GM12878 (cell line): ENCODE measurements around the gene CRYGN. TPM values are rescaled to one million over a fixed set of nuclear protein-coding genes. Genes with fewer than 3 reads are reported as not detected.

ENCODE experiments used
- ATAC-seq: fragments of 200-7000 bp; cut with Tn5 transposase; 3 replicates; pipeline ENCODE4 v1.9.1; 2020; ENCODE audit warnings: mild to moderate bottlenecking, moderate library complexity
- BruUV-seq: library from RNA; stranded (reverse); fragments of 400-500 nt; replicated peaks from 2 replicates; lab custom pipeline; 2021; lab: Mats Ljungman, UMichigan
- CTCF ChIA-PET: fragments of 300-600 bp; sonication (Branson Sonifier 250); formaldehyde crosslinking; extraction: SDS; loops from one replicate; lab custom pipeline; 2021; ENCODE audit warnings: inconsistent platforms; lab: Yijun Ruan, JAX
- POLR2A ChIA-PET: fragments of 350-600 bp; formaldehyde crosslinking; extraction: SDS; loops from one replicate; lab custom pipeline; 2021; ENCODE audit warnings: inconsistent platforms; lab: Charles Lee
- RAD21 ChIA-PET: fragments of 300-600 bp; sonication (Branson Sonifier 250); formaldehyde crosslinking; loops from one replicate; lab custom pipeline; 2023; ENCODE audit warnings: antibody characterized with exemption; ENCODE audit not compliant: unreplicated experiment; lab: Charles Lee
- SMC1A ChIA-PET: fragments of 300-600 bp; sonication (Branson Sonifier 250); formaldehyde crosslinking; loops from one replicate; lab custom pipeline; 2023; ENCODE audit not compliant: unreplicated experiment, uncharacterized antibody; lab: Charles Lee
- DNase-seq: peaks from one replicate; pipeline ENCODE4 v3.0.0-alpha.2; 2011; ENCODE audit warnings: low read depth, low spot score
- FAIRE-seq: peaks from 3 replicates; lab custom pipeline; 2011; peaks lifted over from hg19 to GRCh38; lab: Jason Lieb, UNC
- H2AFZ ChIP-seq: 2 replicates; pipeline ENCODE4 v1.6.0; 2011; ENCODE audit warnings: low read depth, low read length, control low read depth; ENCODE audit not compliant: control insufficient read depth
- H3K27ac ChIP-seq: 2 replicates; pipeline ENCODE4 v1.5.1; 2011; ENCODE audit warnings: control low read depth; ENCODE audit not compliant: control insufficient read depth, insufficient read depth
- H3K27me3 ChIP-seq, 2 experiments: replicated peaks in 1 of 2; 2 replicates each; pipeline versions ENCODE4 v1.6.0 to v1.6.1; 2011; ENCODE audit warnings: low read length in 1 of 2; ENCODE audit not compliant: control insufficient read depth in 2 of 2, insufficient read depth in 2 of 2
- H3K36me3 ChIP-seq, 2 experiments: 2 replicates each; pipeline ENCODE4 v1.5.1; 2011; ENCODE audit warnings: low read length in 1 of 2; ENCODE audit not compliant: control insufficient read depth in 2 of 2, insufficient read depth in 2 of 2
- H3K4me1 ChIP-seq: 2 replicates; pipeline ENCODE4 v1.6.1; 2011; ENCODE audit warnings: mild to moderate bottlenecking, low read length, moderate library complexity, mixed read lengths; ENCODE audit not compliant: control insufficient read depth, insufficient read depth
- H3K4me2 ChIP-seq: 2 replicates; pipeline ENCODE4 v1.6.0; 2011; ENCODE audit warnings: control low read depth; ENCODE audit not compliant: control insufficient read depth, insufficient read depth
- H3K4me3 ChIP-seq: fragments of 200-600 bp; sonication (generic); 2 replicates; pipeline ENCODE4 v1.5.1; 2016
- H3K79me2 ChIP-seq: 2 replicates; pipeline ENCODE4 v1.6.0; 2011; ENCODE audit warnings: low read length; ENCODE audit not compliant: control insufficient read depth, insufficient read depth
- H3K9ac ChIP-seq: 2 replicates; pipeline ENCODE4 v1.8.0; 2011; ENCODE audit warnings: low read length, control low read depth, mixed read lengths; ENCODE audit not compliant: control insufficient read depth, insufficient read depth
- H3K9me3 ChIP-seq: replicated peaks from 3 replicates; pipeline ENCODE4 v1.5.1; 2011; ENCODE audit warnings: mild to moderate bottlenecking, low read length; ENCODE audit not compliant: control insufficient read depth, insufficient read depth
- H4K20me1 ChIP-seq: 2 replicates; pipeline ENCODE4 v1.6.0; 2011; ENCODE audit not compliant: control insufficient read depth, insufficient read depth
- BCL3 ChIP-seq: IDR thresholded peaks from 2 replicates; pipeline ENCODE4 v1.6.1; 2011; ENCODE audit warnings: borderline replicate concordance, low read depth, mild to moderate bottlenecking, moderate library complexity, low read length; ENCODE audit not compliant: insufficient read depth, poor library complexity, severe bottlenecking
- FOXM1 ChIP-seq: IDR thresholded peaks from 2 replicates; pipeline ENCODE4 v1.6.1; 2012; ENCODE audit warnings: low read depth, mild to moderate bottlenecking, inconsistent platforms, low read length, moderate library complexity
- USF2 ChIP-seq: IDR thresholded peaks from 2 replicates; pipeline ENCODE4 v1.6.1; 2011; ENCODE audit warnings: low read depth, low read length, improper control_type of control experiment, borderline replicate concordance
- WGBS: methylation state at CpG from one replicate; pipeline ENCODE4 v1.1.6; 2016; ENCODE audit warnings: low lambda C conversion rate; ENCODE audit not compliant: insufficient replicate concordance, insufficient coverage; ENCODE audit errors: missing lambda C conversion rate; 5-methylcytosine and 5-hydroxymethylcytosine counted together
- in situ Hi-C: fragments of 300-500 bp; cut with MboI; formaldehyde crosslinking; loops from 9 replicates; pipeline ENCODE4 v1.14.3; 2018; ENCODE audit warnings: mixed read lengths
- intact Hi-C: fragments of 100-400 bp; cut with micrococcal nuclease; formaldehyde crosslinking; loops from one replicate; pipeline ENCODE4 v1.14.2; 2022; ENCODE audit not compliant: unreplicated experiment
- microRNA-seq: library from miRNA; unstranded; fragments of <30 nt; microRNA quantifications from one replicate; pipeline ENCODE4, GENCODE V29; 2018
- polyA plus RNA-seq, 11 experiments: library from polyadenylated mRNA; depleted of rRNA in 4 of 11; unstranded in 6 of 11; stranded (reverse) in 5 of 11; fragments of >200 nt; fragmentation: Nextera tagmentation in 4 of 11; fragmentation: Illumina TruSeq in 1 of 11; extraction: Ambion mirVana in 4 of 11; extraction: Trizol in 1 of 11; gene quantifications; 1 replicate in 1 of 11; 2 replicates in 10 of 11; pipeline versions ENCODE4 v1.2.1 to v1.2.3, GENCODE V29; 2011 to 2016; ENCODE audit warnings: inconsistent platforms in 2 of 11, missing spikeins in 2 of 11, low read depth in 1 of 11
- small RNA-seq: library from RNA; depleted of rRNA; stranded (forward); fragments of <200 nt; gene quantifications from one replicate; pipeline ENCODE3, GENCODE V24; 2014
- total RNA-seq, 4 experiments: library from RNA; depleted of rRNA in 3 of 4; stranded (reverse); fragments of >200 nt in 3 of 4; fragmentation: Illumina TruSeq in 1 of 4; extraction: Trizol in 1 of 4; gene quantifications; 2 replicates each; pipeline versions ENCODE4 v1.2.1 to v1.2.3, GENCODE V29; 2013 to 2021

The CRYGN gene
- total and polyA plus RNA-seq, 10 of the 15 experiments (the other 5 are each of a cell fraction or from before 2014, with no cell fraction given): not detected

GRCh38 chr7:151379193-151379520, 60.8 kb downstream of the CRYGN start:
- Histone ChIP-seq H3K79me2 (no peaks in the 10 kb centered on the region), H3K4me3 (no peak overlapping the region), H3K27me3 (peaks cover 2 to 3% of the 10 kb centered on the region in 2 experiments; a peak in 2 of 4 replicates), H3K36me3 (peaks cover 7 to 17% of the 10 kb centered on the region in 2 experiments; a peak in 3 of 4 replicates), H3K9ac (no peak overlapping the region), H3K27ac (no peak overlapping the region), H2AFZ (no peak overlapping the region), H3K4me1 (peaks cover 7% of the 10 kb centered on the region), H3K4me2 (no peak overlapping the region), H3K9me3 (no peaks in the 10 kb centered on the region; the same call in 2 of the 3 replicates), H4K20me1 (no peaks in the 10 kb centered on the region)
- ChIA-PET POLR2A (no interaction called here), CTCF (interaction anchor here (1.4 kb wide), 1 partner anchor 11 kb away, joined by 4 read pairs; no protein-coding TSS in a partner anchor), SMC1A (no interaction called here), RAD21 (no interaction called here)
- TF ChIP-seq USF2 (no peak), FOXM1 (no peak), BCL3 (no peak)
- intact Hi-C loops (no loop called here), in situ Hi-C loops (no loop called here)
- FAIRE-seq (no peak), ATAC-seq (no peak), DNase-seq (no peak)
- BruUV-seq: no TSS peak
- WGBS: 80% methylated on average over 6 of the region's 6 CpGs

Small RNA genes within 50 kb of the gene (microRNA-seq; reads per million reads assigned to microRNA genes)
- gene MIR3907: not detected

Small RNA genes within 50 kb of the gene (small RNA-seq; reads per million reads assigned to genes)
- not detected for gene MIR3907
- gene RN7SL76P: not detected

Other genes with a start within 250 kb of the CRYGN start
- gene H2BK1, start 229.7 kb downstream of the CRYGN start, total RNA-seq (2014; rRNA removed): not detected in 2 replicates
- not detected in 2 replicates for gene H2BK1, start 229.7 kb downstream of the CRYGN start, total RNA-seq (2014; rRNA removed; fragmentation: Illumina TruSeq; extraction: Trizol)
- gene H2BK1, start 229.7 kb downstream of the CRYGN start, total RNA-seq (2021): 0.54 TPM in 1 of 2 replicates, not detected in the other
- not detected in 2 replicates for gene H2BK1, start 229.7 kb downstream of the CRYGN start, polyA plus RNA-seq (2011; rRNA removed)
- gene H2BK1, start 229.7 kb downstream of the CRYGN start, polyA plus RNA-seq (2014; fragmentation: Illumina TruSeq; extraction: Trizol): not detected in 2 replicates
- not detected for gene H2BK1, start 229.7 kb downstream of the CRYGN start, polyA plus RNA-seq (2014; fragmentation: Nextera tagmentation; extraction: Ambion mirVana)
- gene H2BK1, start 229.7 kb downstream of the CRYGN start, polyA plus RNA-seq (2014; rRNA removed): not detected in 2 replicates
- not detected for gene H2BK1, start 229.7 kb downstream of the CRYGN start, polyA plus RNA-seq (2016; fragmentation: Nextera tagmentation; extraction: Ambion mirVana)
- gene ABCF2, start 212.9 kb downstream of the CRYGN start, total RNA-seq (2014; rRNA removed): 59.4 and 59.8 TPM in 2 replicates
- gene ABCF2, start 212.9 kb downstream of the CRYGN start, total RNA-seq (2014; rRNA removed; fragmentation: Illumina TruSeq; extraction: Trizol): 55.4 and 56.2 TPM in 2 replicates
- 52.8 and 58.1 TPM in 2 replicates for gene ABCF2, start 212.9 kb downstream of the CRYGN start, total RNA-seq (2021)
- gene ABCF2, start 212.9 kb downstream of the CRYGN start, polyA plus RNA-seq (2011; rRNA removed): 15.2 and 29.3 TPM in 2 replicates
- gene ABCF2, start 212.9 kb downstream of the CRYGN start, polyA plus RNA-seq (2014; fragmentation: Illumina TruSeq; extraction: Trizol): 62.1 and 76.3 TPM in 2 replicates
- gene ABCF2, start 212.9 kb downstream of the CRYGN start, polyA plus RNA-seq (2014; fragmentation: Nextera tagmentation; extraction: Ambion mirVana): 10 to 100 TPM; 39.6 to 50.9 TPM
- 49.5 and 54.5 TPM in 2 replicates for gene ABCF2, start 212.9 kb downstream of the CRYGN start, polyA plus RNA-seq (2014; rRNA removed)
- 10 to 100 TPM; 63.9 to 65.8 TPM for gene ABCF2, start 212.9 kb downstream of the CRYGN start, polyA plus RNA-seq (2016; fragmentation: Nextera tagmentation; extraction: Ambion mirVana)
- gene CHPF2, start 207.7 kb downstream of the CRYGN start, total RNA-seq (2014; rRNA removed): 23.4 and 25.8 TPM in 2 replicates
- gene CHPF2, start 207.7 kb downstream of the CRYGN start, total RNA-seq (2014; rRNA removed; fragmentation: Illumina TruSeq; extraction: Trizol): 10.1 and 11.6 TPM in 2 replicates
- 31.3 and 33.1 TPM in 2 replicates for gene CHPF2, start 207.7 kb downstream of the CRYGN start, total RNA-seq (2021)
- gene CHPF2, start 207.7 kb downstream of the CRYGN start, polyA plus RNA-seq (2011; rRNA removed): 6.7 and 9.2 TPM in 2 replicates
- gene CHPF2, start 207.7 kb downstream of the CRYGN start, polyA plus RNA-seq (2014; fragmentation: Illumina TruSeq; extraction: Trizol): 3.2 and 9.2 TPM in 2 replicates
- gene CHPF2, start 207.7 kb downstream of the CRYGN start, polyA plus RNA-seq (2014; fragmentation: Nextera tagmentation; extraction: Ambion mirVana): under 1 TPM; 0.23 to 0.82 TPM
- 24.1 and 28.2 TPM in 2 replicates for gene CHPF2, start 207.7 kb downstream of the CRYGN start, polyA plus RNA-seq (2014; rRNA removed)
- gene CHPF2, start 207.7 kb downstream of the CRYGN start, polyA plus RNA-seq (2016; fragmentation: Nextera tagmentation; extraction: Ambion mirVana): 10 to 100 TPM; 11.4 to 13.4 TPM
- 0.11 TPM in 1 of 2 replicates, not detected in the other for gene SMARCD3, start 191.4 kb downstream of the CRYGN start, total RNA-seq (2014; rRNA removed)
- gene SMARCD3, start 191.4 kb downstream of the CRYGN start, total RNA-seq (2014; rRNA removed; fragmentation: Illumina TruSeq; extraction: Trizol): 0.13 and 0.14 TPM in 2 replicates
- 0.51 and 1.4 TPM in 2 replicates for gene SMARCD3, start 191.4 kb downstream of the CRYGN start, total RNA-seq (2021)
- gene SMARCD3, start 191.4 kb downstream of the CRYGN start, polyA plus RNA-seq (2011; rRNA removed): 0.17 and 0.18 TPM in 2 replicates
- 0.12 and 0.86 TPM in 2 replicates for gene SMARCD3, start 191.4 kb downstream of the CRYGN start, polyA plus RNA-seq (2014; fragmentation: Illumina TruSeq; extraction: Trizol)
- gene SMARCD3, start 191.4 kb downstream of the CRYGN start, polyA plus RNA-seq (2014; fragmentation: Nextera tagmentation; extraction: Ambion mirVana): under 1 TPM; 0.11 TPM
- 0.34 and 0.63 TPM in 2 replicates for gene SMARCD3, start 191.4 kb downstream of the CRYGN start, polyA plus RNA-seq (2014; rRNA removed)
- gene SMARCD3, start 191.4 kb downstream of the CRYGN start, polyA plus RNA-seq (2016; fragmentation: Nextera tagmentation; extraction: Ambion mirVana): under 1 TPM; 0.39 to 0.81 TPM
- 42.3 and 49.5 TPM in 2 replicates for gene NUB1, start 98.3 kb downstream of the CRYGN start, total RNA-seq (2014; rRNA removed)
- 64.0 and 65.6 TPM in 2 replicates for gene NUB1, start 98.3 kb downstream of the CRYGN start, total RNA-seq (2014; rRNA removed; fragmentation: Illumina TruSeq; extraction: Trizol)
- 37.1 and 37.5 TPM in 2 replicates for gene NUB1, start 98.3 kb downstream of the CRYGN start, total RNA-seq (2021)
- gene NUB1, start 98.3 kb downstream of the CRYGN start, polyA plus RNA-seq (2011; rRNA removed): 58.0 and 106 TPM in 2 replicates
- 102 and 177 TPM in 2 replicates for gene NUB1, start 98.3 kb downstream of the CRYGN start, polyA plus RNA-seq (2014; fragmentation: Illumina TruSeq; extraction: Trizol)
- 10 to 100 TPM; 24.1 to 28.8 TPM for gene NUB1, start 98.3 kb downstream of the CRYGN start, polyA plus RNA-seq (2014; fragmentation: Nextera tagmentation; extraction: Ambion mirVana)
- gene NUB1, start 98.3 kb downstream of the CRYGN start, polyA plus RNA-seq (2014; rRNA removed): 37.4 and 49.1 TPM in 2 replicates
- gene NUB1, start 98.3 kb downstream of the CRYGN start, polyA plus RNA-seq (2016; fragmentation: Nextera tagmentation; extraction: Ambion mirVana): 10 to 100 TPM; 48.9 to 54.4 TPM
- gene WDR86, start 30.1 kb downstream of the CRYGN start, total RNA-seq (2014; rRNA removed): not detected in 2 replicates
- not detected in 2 replicates for gene WDR86, start 30.1 kb downstream of the CRYGN start, total RNA-seq (2014; rRNA removed; fragmentation: Illumina TruSeq; extraction: Trizol)
- not detected in 2 replicates for gene WDR86, start 30.1 kb downstream of the CRYGN start, total RNA-seq (2021)
- 0.15 and 0.22 TPM in 2 replicates for gene WDR86, start 30.1 kb downstream of the CRYGN start, polyA plus RNA-seq (2011; rRNA removed)
- not detected in 2 replicates for gene WDR86, start 30.1 kb downstream of the CRYGN start, polyA plus RNA-seq (2014; fragmentation: Illumina TruSeq; extraction: Trizol)
- gene WDR86, start 30.1 kb downstream of the CRYGN start, polyA plus RNA-seq (2014; fragmentation: Nextera tagmentation; extraction: Ambion mirVana): under 1 TPM in 1 of 2 experiments, not detected in 1; 0.05 TPM
- gene WDR86, start 30.1 kb downstream of the CRYGN start, polyA plus RNA-seq (2014; rRNA removed): not detected in 2 replicates
- gene WDR86, start 30.1 kb downstream of the CRYGN start, polyA plus RNA-seq (2016; fragmentation: Nextera tagmentation; extraction: Ambion mirVana): under 1 TPM in 1 of 2 experiments, not detected in 1; 0.19 TPM
- gene RHEB, start 79.8 kb upstream of the CRYGN start, total RNA-seq (2014; rRNA removed): 20.3 and 28.7 TPM in 2 replicates
- gene RHEB, start 79.8 kb upstream of the CRYGN start, total RNA-seq (2014; rRNA removed; fragmentation: Illumina TruSeq; extraction: Trizol): 36.1 and 37.3 TPM in 2 replicates
- 33.4 and 38.7 TPM in 2 replicates for gene RHEB, start 79.8 kb upstream of the CRYGN start, total RNA-seq (2021)
- 67.8 and 115 TPM in 2 replicates for gene RHEB, start 79.8 kb upstream of the CRYGN start, polyA plus RNA-seq (2011; rRNA removed)
- 35.9 and 55.9 TPM in 2 replicates for gene RHEB, start 79.8 kb upstream of the CRYGN start, polyA plus RNA-seq (2014; fragmentation: Illumina TruSeq; extraction: Trizol)
- gene RHEB, start 79.8 kb upstream of the CRYGN start, polyA plus RNA-seq (2014; fragmentation: Nextera tagmentation; extraction: Ambion mirVana): 1 to 10 TPM; 6.2 to 10.0 TPM
- gene RHEB, start 79.8 kb upstream of the CRYGN start, polyA plus RNA-seq (2014; rRNA removed): 28.3 and 38.7 TPM in 2 replicates
- 10 to 100 TPM; 60.1 to 63.4 TPM for gene RHEB, start 79.8 kb upstream of the CRYGN start, polyA plus RNA-seq (2016; fragmentation: Nextera tagmentation; extraction: Ambion mirVana)